ENCODE measurements around the gene ARHGAP35.
"Not testable (repeated sequence)": the region's sequence is repeated elsewhere in the genome, so short reads cannot be mapped to it uniquely, and the experiment has no call there.

Gene ARHGAP35

GRCh38 chr19:46871173-46871572 is 10.4 kb downstream of the ARHGAP35 start:
- not testable (repeated sequence) for DNase-seq (ENCODE audit: low read depth)

GRCh38 chr19:46872967-46873366 is 12.2 kb downstream of the ARHGAP35 start:
- no peak for DNase-seq (ENCODE audit: low read depth)

DNA sequence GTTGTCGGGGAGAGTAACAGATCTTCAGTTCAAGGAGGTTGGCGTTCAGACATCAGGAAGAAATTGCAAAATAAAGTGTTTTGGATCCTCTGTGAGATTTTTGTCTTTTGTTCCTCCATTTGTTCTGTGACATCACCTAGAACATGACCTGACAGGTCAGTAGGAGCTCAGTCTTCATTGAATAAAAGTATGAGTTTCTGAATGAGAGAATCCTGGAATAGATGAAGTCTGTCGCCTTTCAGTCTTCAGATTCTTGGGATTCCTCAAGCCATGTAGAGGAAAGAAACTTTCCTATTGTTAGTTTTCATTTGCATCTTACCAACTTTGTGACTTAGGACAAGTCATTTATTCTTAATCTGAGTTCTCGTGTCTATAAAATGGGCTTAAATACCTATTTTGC is 14.4 kb downstream of the ARHGAP35 start:
- no peak for DNase-seq (ENCODE audit: low read depth)

DNA sequence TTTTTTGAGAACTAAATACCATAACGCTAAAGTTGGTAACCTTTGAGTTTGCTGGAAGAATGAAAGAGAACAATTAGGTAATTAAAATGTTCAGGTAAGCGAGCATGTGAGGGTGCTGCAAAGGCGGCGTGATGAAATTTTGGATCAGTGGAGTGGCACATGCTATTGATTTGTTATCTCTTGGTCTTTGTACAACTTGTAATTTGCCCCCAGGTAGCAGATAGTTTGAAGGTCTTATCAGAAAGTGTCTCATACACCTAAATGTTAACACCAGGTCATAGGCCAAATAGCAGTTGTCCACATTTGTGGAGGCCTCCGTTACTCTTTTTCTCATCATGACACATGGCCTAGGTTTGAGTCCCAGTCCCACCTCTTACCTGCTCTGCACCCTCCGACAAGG is 14.9 kb downstream of the ARHGAP35 start:
- DNase-seq (ENCODE audit: low read depth): no peak

DNA sequence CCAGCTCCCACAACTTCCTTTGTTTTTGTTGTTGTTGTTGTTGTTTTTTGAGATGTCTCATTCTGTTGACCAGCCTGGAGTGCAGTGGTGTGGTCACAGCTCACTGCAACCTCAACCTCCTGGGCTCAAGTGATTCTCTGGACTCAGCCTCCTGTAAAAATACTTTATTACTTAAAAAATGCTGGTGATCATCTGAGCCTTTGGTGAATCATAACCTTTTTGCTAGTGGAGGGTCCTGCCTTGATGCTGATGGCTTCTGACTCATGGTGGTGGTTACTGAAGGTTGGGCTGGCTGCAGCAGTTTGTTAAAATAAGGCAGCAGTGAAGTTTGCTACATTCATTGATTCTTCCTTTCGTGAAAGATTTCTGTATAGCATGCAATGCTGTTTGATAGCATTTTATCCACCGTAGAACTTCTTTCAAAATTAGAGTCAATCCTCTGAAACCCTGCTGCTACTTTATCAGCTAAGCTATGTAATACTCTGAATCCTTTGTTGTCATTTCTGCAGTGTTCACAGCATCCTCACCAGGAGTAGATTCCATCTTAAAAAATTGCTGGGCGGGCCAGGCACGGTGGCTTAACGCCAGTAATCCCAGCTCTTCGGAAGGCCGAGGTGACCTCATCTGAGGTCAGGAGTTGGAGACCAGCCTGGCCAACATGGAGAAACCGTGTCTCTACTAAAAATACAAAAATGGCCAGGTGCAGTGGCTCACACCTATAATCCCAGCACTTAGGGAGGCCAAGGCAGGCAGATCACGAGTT is 18.0 kb downstream of the ARHGAP35 start:
- peak; percentile 95 for DNase-seq (ENCODE audit: low read depth)

- DNase-seq (ENCODE audit: low read depth): peak; percentile 20
Measured at GRCh38 chr19:46880431-46880830, 19.6 kb downstream of the ARHGAP35 start.

DNA sequence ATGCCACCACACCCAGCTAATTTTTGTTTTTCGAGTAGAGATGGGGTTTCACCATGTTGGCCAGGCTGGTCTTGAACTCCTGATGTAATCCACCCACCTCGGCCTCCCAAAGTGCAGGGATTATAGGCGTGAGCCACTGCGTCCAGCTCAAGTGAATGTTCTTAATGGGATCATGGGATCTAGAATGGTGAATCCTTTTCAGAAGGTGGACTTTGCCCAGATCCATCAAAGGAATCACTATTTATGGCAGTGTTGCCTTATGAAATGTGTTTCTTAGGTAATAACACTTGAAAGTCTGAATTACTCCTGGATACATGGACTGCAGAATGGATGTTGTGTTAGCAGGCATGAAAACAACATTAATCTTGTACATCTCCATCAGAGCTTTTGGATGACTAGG is 20.3 kb downstream of the ARHGAP35 start:
- DNase-seq (ENCODE audit: low read depth): no peak

- no peak for DNase-seq (ENCODE audit: low read depth)
Measured at GRCh38 chr19:46882034-46882433, 21.2 kb downstream of the ARHGAP35 start.

- DNase-seq (ENCODE audit: low read depth): not testable (repeated sequence)
Measured at GRCh38 chr19:46882751-46883150, 22.0 kb downstream of the ARHGAP35 start.

DNA sequence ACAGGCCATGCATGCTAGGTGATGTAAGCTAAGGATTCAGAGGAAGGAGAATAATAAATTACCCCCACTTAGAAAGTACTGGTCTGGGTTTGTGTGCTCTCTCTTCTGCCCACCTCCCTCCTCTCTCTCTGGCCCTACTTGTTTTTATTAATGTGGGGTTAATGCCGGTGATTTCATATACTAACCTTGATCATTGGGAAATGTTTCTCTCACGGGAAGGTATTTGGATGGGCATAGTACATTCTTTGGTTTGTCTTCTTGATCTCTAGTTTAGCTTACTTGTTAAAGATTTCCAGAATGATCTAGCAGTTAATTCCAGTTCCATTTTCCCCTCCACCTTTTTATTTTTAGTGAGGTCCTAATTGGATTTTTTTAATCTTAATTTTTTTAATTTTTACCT is 24.6 kb downstream of the ARHGAP35 start:
- no peak for DNase-seq (ENCODE audit: low read depth)

GRCh38 chr19:46886546-46887239 is 25.9 kb downstream of the ARHGAP35 start:
- DNase-seq (ENCODE audit: low read depth): peak; percentile 51

DNA sequence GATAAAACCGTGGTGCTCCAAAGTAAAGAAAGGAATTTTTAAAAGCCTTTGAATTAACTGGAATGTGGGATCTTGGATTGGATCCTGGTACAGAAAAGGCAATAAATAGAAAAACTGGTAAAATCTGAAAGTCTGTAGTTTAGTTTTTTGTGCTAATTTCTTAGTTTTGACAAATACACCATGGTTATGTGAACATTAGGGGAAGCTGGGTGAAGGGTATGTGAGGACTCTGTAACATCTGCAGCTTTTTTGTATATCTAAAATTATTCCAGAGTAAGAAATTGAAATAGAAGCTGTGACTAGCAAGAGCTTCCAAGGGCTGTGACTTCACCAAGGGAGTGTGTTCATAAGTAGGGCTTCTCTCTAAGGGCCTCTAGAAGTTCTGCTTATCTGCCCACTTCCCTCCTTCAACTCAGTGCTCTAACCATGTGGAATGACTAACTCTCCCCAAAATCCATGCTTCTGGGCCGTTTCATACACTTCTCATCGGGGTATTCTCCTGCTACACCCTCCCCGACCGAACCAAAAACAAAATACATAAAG is 26.5 kb downstream of the ARHGAP35 start:
- no peak for DNase-seq (ENCODE audit: low read depth)

DNA sequence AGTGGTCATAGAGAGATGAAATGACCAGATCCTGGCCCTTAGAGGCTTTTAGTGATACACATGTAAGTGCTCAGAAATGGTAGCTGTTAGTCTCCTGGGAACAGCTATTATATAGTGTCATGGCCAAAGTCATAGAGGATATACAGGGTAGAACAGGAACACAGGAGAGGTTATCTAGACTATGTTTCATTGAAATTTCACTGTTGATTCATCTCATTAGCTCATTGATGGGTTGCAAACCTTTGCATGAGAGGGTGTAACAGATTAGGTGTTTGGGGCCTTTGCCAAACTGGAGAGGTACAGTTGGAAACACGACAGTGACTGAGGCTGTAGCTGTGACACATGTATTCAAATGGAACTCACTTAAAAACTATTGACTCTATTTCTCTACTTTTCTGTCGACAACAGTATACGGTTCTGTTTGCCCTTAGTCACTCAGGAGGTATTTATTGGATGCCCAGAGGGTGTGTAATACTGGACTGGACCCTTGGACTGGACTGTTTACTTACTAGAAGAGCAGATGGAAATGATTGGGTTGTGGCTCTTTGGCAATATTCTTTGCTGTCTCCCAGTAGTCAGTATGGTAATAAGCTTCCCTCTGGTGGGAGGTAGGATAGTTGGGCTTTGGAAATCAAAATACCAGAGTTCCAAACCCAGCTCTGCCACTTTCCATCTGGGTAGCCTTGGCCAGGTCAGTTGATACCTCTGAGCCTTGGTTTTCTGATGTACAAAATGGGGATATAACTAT is 29.8 kb downstream of the ARHGAP35 start:
- peak; percentile 93 for DNase-seq (ENCODE audit: low read depth)

- DNase-seq (ENCODE audit: low read depth): no peak
Measured at GRCh38 chr19:46892252-46893179, 31.7 kb downstream of the ARHGAP35 start.

DNA sequence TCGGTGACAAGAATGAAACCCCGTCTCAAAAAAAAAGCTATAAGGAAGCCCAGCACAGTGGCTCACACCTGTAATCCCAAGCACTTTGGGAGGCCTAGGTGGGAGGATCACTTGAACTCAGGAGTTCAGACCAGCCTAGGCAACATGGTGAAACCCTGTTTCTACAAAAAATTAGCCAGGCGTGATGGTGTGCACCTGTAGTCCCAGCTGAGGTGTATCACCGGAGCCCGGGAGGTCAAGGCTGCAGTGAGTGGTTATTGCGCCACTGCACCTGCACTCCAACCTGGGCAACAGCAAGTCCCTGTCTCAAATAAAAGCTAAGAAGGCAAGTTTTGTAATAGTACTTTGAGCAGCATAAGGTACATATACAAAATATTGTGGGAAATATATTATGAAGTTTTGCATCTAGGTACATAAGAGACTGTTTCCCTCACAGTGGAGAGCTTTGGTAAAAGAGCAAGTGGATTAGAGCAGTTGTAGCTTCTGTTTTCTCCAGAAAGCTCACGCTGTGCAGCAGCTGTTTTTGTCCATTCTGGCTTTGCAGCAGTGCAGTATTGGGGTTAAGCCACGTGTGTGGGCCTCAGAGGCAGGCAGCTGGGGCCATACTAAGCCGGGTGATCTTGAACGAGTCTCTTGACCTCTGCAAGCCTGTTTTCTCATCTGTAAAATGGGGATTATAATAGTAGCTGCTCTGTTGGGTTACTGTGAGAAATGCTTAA is 35.4 kb downstream of the ARHGAP35 start:
- DNase-seq (ENCODE audit: low read depth): no peak

DNA sequence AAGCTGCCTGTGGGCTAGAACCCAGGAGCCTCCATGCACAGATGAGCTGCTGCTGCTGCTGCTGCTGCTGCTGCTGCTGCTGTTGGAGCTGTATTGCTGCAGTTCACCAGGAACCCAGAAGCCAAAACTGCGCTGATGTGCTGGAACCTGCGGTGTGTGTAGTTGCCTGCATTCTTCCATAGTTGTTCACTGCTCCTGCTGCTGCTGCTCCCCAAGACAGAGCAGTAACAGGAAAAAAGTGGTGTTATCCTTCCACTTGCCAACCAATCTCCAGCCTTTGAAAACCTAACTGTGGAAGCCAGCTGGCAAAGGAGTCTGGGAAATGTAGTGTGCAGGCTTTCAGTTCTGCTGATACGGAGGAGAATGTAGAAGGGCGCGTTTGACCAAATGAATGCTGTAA is 37.9 kb downstream of the ARHGAP35 start:
- DNase-seq (ENCODE audit: low read depth): peak; percentile 38

DNA sequence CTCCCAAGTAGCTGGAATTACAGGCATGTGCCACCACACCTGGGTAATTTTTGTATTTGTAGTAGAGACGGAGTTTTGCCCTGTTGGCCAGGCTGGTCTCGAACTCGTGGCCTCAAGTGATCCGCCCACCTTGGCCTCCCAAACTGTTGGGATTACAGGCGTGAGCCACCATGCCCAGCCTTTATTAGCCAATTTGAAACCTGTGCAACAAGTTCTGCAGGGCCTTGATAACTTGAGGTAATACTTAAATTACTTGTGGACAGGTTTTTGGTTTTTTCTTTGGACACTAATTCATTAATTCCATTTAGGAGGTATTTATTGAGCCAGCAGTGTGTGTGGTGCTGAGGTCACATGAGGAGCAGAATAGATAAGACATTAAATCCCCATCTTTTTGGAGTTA is 39.5 kb downstream of the ARHGAP35 start:
- DNase-seq (ENCODE audit: low read depth): no peak

GRCh38 chr19:46901701-46902401 is 41.1 kb downstream of the ARHGAP35 start:
- DNase-seq (ENCODE audit: low read depth): peak; percentile 40

- peak; percentile 58 for DNase-seq (ENCODE audit: low read depth)
Measured at GRCh38 chr19:46902402-46902766, 41.6 kb downstream of the ARHGAP35 start.

- peak; percentile 48 for DNase-seq (ENCODE audit: low read depth)
Measured at GRCh38 chr19:46903458-46903857, 42.7 kb downstream of the ARHGAP35 start.
